Stimulated activated CD4-positive, alpha-beta T cell treated with anti-CD3 and anti-CD28 coated beads, Interleukin-4, amount 100 ng/mL, for 24 hours (primary cell): ENCODE data around the gene TSEN54.

Experiments
- DNase-seq: peaks from one replicate; pipeline ENCODE4 v3.0.0-alpha.2; 2020

Gene TSEN54

DNA sequence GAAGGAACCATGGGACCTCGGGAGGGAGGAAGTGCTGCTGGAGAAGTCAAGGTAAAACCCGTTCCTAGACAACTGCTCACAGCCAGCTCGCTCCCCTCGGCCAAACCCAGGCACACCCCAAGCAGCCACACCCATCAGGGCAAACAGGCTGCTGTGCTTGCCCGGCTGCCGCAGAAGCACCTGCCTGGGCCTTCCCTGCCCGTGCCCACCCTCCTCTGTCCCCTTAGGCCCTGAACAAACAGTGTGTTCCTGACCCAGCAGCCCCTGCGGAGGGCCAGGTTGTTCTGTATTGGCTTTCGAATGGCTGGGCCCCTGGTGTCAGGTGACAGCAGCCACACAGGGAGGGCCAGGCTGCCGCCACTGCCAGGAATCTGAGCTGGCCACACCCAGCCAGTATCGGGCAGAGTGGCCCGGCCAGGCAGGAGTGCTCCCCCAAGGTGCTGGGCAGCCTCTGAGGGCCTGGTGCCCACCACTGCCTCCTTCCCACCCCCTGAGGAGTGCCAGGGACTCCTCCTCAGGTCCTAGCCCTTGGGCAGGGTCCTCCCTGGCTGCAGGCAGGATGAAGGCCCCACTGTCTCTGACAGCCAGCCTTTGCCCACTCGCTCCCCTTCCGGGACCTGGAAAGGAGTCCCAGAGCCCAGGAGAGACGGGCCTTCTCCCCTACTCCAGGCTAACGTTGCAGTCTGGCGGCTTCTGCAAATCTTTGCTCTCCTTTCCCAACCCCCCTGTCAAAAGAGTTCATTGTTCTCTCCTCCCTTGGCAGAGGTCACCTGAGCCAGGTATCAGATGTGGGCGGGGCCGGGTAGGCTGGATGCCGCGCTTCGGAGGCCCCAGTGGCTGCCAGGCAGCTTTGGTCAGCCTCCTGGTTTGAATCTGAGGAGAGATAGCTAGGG, 33.2 kb downstream of the TSEN54 start:
- no peak for DNase-seq

DNA sequence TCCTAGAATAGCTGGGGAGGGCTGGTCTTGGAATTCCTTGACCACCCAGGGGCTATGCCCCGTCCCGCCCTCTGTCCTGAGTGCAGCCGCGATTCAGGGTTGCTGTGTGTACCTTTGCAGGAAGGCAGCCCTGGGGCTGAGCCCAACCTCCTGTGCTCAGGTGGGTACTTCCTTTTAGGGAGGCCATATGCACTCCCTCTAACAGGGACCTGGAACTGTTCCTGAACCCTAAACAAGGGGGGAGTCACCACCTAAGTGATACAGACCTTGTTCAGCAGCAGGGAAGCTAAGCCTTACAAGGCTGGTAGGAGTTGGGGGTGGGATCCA, 33.8 kb downstream of the TSEN54 start:
- DNase-seq: no peak

DNA sequence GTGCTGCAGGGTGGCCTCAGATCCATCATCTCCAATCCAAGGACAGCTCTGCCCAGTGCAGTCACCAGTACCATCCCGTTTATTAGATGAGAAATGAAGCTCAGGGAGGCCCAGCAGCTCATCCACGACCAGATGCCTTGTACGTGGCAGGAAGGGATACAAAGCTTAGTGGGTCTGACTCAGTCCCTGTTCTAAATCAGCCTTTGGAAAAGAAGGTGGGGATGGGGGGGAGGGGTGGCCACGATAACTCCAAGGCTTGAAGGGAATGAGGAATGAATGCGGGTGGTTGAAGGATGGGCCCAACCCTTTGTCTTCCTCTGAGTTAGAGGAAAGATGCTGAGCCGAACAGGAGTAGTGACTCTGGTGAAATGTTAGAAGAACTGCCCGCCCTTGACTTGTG, 34.9 kb downstream of the TSEN54 start:
- no peak for DNase-seq

DNA sequence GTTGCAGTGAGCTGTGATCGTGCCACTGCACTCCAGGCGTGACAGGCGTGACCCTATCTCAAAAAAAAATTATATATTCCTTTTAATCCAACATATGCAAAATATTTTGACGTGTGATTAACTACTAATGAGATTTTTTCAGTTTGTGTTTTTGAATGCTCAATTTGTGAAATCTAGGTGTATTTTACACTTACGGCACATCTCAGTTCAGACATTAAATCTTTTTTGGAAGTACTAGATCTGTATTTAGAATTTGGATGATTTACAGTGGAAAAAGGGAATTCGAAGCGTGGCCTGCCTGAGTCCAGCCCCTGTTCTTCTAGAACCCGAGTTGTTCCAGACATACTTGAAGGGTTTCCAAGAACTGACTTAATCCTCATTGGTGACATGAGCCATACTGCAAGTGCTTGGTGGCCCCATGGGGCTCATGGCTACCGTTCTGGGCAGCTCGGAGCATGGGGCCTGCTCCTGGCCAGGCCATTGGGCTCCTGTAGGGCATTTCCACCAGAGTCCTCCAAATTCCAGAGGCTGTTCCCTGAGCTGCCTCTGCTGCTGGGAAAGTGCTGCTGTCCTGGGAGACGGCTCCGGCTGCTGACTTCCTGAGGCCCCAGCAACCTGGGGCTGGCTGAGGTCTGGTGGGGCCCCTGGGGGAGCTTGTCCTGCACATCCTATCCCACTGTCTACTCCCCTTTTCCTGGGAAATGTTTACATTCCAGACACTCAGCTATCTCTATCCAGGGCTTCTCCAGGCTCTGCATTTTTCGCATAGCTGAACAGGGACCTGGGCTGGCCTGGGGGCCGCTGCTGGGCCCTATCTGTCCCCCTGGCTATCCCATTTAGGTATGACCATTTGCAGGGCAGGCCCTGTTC, 36.3 kb downstream of the TSEN54 start:
- no peak for DNase-seq

DNA sequence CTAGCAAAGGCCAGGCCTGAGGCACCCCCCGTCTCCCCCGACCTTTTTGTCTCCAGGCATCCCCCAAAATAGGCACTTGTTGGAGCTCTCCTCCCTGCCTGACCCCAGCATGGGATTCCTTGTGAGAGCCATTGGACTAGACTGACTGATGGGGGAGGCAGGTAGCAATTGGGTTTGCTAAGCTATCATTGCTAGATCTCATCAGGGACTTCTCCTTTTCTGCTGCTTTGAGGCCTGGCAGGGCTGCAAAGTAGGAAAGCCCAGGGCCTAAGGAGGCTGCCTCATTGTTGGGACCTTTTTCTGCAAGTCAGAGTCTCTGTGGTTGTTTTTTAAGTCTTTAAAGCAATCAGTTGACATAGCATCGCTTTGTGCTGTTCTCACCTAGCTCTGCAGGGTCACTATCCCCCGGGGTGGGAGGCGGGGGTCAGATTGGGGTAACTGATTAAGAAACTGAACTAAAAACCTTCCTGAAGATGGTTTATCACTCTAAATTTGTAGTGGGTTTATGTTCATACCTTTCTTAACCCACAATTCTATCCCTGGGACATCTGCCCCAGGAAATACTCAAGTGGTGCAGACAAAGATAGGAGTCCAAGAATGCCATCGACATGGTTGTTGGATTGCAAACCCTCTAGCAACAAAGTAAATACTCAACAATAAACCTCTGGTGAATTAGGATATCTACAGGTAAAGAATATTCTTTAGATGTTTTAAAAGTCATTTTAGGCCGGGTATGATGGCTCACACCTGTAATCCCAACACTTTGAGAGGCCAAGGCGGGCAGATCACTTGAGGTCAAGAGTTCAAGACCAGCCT, 37.2 kb downstream of the TSEN54 start:
- DNase-seq: no peak

DNA sequence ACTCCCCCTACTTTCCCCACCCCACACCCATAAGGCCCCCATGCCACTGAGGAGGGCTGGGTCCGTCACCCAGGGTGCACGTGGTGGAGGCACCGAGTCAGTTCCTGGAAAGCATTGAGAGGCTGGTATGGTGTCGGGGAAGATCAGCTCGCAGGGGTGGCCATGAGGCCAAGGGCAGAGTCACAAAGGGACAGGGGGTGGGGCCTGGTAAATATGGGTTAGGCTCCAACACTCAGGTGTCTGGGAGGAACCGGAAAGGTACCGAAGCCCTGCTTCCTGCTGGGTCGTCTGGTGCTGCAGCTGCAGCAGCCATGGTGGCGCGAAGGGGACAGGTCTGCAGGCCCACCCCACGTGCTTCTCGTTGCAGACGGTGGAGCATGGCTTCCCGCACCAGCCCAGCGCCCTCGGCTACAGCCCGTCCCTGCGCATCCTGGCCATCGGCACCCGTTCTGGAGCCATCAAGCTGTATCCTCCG, 39.4 kb downstream of the TSEN54 start:
- DNase-seq: no peak

DNA sequence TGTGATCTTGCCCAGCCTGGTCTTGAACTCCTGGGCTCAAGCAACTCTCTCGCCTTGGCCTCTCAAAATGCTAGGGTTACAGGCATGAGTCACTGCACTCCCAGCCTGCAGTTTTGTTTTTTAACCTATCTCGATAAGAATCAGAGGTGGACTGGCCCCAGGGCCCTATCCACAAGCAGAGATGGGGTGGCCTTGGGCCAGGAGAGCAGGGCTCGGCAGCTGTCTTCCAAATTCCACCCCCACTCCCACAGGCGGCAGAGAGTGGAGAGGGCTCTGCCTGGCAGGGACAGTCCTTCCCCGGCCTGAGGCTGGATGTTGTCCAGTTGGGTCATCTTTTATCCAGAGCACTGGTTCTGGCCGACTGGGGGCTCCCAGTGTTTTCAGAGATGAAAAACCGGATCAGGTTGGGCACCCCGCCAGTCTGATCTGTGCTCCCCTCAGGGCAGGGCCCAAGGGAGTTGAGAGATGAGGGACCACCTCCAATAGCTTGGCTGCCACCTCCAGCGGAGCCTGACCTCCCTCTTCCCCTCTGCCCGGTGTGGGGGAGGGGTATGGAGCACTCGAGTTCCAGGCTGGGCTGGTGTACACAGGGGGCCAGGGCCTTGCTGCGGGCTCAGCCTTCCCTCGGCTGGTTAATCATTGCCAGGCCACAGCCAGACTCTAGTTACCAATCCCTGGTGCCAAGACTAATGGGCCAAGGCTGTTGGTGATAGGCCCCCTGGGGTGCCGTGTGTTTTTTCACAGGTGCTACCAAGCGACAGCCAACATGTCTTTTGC, 40.9 kb downstream of the TSEN54 start:
- no peak for DNase-seq

DNA sequence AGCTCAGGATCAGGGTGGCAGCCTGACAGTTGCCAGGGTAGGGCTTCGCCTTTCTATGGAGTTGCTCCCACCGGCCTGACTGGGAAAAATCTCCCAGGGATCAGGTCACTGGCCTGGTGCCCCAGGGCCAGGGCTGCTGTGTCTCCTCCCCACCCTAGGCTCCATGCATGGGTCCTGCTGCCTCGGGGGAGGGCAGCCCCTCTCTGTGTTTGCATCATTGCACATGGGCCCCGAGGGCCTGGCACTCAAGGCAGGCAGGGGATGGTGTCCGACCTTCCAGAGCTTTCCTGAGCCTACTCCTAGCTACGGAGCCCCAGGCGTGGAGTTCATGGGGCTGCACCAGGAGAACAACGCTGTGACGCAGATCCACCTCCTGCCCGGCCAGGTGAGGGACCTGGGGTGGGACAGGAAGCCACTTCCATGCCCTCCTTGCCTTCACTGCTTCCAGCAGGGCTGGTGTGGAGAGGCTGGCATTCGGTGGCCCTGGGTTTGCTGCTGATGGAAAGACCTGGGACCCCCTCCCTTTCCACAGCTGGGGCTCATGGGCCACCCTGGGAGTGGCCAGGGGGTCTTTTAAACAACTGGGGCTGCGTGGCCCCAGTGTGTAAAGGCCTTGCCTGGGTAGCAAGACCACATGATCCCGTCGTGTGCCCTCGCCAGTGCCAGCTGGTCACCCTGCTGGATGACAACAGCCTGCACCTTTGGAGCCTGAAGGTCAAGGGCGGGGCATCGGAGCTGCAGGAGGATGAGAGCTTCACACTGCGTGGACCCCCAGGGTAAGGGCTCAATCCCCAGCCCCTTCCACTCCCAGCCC, 41.7 kb downstream of the TSEN54 start:
- DNase-seq: no peak

DNA sequence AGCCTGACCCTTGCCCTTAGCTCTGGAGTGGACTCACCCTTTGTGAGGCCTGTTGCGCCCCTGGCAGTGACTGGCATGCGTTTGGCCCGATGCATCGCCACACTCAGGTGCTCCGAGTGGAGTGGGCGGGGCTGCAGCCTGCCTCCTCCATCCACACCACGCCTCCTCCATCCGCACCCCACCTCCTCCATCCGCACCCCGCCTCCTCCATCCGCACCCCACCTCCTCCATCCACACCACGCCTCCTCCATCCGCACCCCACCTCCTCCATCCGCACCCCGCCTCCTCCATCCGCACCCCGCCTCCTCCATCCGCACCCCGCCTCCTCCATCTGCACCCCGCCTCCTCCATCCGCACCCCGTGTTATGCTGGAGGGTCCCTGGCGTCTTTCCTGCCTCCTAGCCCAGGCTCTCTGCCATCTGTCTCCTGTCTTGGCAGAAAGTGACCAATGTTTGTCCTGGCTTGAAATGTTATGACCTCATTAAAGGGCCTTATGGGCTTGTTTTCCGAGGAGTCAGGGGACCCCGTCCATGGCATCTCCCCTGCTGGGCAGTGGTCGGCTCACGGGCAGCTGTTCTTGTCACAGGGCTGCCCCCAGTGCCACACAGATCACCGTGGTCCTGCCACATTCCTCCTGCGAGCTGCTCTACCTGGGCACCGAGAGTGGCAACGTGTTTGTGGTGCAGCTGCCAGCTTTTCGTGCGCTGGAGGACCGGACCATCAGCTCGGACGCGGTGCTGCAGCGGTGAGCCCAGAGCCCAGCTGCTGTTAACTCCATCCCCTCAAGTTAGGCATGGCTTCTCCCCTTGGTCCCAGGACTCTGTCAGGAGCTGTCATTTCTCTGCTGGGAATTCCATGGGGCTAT, 42.6 kb downstream of the TSEN54 start:
- DNase-seq: no peak

DNA sequence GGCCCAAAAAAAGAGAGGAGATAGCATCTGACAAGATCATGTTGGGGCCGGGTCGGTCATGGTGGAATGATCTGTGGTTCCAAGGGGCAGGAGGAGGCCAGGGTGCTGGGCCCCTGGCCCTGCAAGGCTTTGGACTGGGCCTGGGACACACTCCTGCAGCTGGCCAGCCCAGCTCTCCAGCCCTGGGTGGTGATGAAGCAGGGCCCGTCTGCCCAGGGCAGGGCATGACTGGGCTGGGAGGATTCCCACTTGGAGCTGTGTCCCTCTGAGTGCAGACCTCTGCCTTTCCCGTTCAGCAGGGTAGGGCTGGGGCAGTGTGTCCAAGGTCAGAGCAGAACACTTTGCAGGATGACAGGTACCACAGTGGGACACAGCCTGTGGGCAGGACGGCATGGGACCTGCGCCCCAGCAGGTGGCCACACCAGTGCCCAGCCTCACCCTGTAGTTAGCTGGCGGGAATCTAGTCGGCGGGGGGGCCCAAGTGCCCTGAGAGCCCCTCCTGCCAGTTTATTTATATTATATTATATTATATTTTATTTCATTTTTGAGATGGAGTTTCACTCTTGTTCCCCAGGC, 43.7 kb downstream of the TSEN54 start:
- DNase-seq: no peak

DNA sequence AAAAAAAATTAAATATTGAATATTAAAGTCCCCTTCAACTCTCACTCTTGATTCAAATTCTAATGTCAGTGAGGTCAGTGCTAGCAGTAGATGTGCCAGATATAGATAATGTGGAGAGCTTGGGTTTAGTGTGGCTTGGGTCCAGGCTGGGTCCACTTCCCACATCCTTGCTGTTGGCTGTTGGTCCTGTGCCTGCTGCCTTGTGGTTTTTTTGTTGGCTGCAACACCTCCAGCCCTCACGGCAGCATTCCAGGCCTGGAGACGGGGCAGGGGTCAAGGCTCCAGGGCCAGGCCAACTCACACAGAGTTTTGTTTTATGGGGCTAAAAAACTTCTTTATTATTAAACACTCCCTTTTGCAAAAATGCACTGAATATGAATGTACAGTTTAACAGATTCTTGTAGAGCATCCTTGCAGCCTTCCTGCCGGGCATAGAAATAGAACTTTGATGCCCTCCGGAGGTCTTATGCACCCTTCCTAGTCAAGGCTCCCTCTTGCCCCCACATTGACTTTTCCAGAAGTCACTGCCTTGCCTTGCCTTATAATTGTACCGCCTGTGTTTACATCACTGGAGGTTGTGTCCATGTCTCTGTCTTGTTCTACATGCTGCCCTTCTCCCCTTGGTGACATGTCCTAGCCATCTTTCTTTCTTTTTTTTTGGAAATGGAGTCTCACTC, 45.7 kb downstream of the TSEN54 start:
- DNase-seq: no peak

DNA sequence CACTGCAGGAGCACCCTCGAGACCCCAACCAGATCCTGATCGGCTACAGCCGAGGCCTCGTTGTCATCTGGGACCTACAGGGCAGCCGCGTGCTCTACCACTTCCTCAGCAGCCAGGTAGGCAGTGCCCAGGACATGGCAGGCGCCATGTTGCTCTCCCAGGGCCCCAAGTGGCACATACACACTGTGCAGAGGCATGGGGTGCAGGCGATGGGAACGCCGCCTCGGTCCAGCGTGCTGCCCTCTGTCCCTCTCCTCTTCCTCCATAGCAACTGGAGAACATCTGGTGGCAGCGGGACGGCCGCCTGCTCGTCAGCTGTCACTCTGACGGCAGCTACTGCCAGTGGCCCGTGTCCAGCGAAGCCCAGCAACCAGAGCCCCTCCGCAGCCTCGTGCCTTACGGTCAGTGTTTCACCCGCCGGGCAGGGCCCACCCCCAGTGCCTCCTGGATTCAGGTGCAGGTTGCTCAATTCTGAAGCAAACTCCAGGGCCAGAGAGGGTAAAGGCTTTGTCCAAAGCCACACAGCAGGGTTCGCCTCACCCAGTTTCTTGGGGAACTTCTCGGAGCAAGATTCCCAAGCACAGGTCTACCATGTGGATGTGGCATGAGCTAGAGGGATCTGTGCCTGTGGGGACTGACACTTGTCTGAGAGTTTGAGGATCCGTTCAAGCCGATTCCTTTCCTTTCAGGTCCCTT, 46.9 kb downstream of the TSEN54 start:
- no peak for DNase-seq

DNA sequence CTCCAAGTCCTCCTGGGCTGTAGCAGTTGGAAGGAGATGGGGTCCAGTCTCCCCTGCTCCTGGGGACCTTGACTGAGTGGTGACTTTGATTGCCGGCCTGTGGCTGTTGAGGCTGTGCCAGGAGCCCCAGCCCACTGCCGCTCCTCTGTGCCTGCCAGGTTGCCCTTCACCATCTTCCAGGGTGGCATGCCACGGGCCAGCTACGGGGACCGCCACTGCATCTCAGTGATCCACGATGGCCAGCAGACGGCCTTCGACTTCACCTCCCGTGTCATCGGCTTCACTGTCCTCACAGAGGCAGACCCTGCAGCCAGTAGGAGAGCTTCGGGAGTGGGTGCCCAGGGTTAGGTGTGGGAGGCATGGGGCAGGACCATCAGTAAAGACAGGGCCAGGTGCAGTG, 47.9 kb downstream of the TSEN54 start:
- no peak for DNase-seq

DNA sequence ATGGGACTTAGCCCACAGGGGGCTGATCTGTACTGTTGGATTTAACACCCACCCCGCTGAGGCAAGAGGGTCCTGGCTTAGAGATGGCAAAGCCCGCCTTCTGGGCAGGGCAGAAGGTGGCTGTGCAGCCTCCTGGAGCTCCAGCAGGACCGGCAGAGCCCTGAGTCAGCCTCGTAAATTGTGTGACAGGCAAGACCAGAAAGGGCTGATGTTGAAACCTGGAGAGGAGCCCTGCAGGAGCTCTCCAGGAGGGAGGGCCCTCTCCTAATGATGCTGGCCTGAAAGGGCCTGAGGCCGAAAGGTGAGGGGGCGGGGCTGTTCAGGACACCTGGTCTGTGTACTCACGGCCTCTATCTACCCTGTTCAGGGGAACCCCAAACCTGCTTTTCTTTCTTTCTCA, 48.7 kb downstream of the TSEN54 start:
- DNase-seq: no peak

DNA sequence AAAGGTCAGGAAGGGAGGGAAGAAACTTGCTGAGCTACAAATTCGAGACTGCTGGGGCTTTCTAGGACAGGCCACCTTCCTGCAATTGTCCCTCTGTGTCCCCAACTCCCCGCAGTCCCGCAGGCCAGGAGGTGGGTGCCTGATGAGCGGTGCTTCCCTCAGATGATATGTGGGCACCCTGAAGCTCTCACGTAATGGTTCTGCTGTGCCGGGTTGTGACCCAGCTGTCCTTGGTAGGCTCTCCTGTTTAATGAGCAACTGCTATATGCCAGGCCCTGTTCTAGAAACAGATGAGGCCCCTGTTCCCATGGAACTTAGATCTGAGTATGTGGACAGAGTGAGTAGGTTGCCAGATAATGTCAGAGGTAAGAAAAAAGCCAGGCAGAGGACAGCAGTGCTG, 49.3 kb downstream of the TSEN54 start:
- DNase-seq: no peak

DNA sequence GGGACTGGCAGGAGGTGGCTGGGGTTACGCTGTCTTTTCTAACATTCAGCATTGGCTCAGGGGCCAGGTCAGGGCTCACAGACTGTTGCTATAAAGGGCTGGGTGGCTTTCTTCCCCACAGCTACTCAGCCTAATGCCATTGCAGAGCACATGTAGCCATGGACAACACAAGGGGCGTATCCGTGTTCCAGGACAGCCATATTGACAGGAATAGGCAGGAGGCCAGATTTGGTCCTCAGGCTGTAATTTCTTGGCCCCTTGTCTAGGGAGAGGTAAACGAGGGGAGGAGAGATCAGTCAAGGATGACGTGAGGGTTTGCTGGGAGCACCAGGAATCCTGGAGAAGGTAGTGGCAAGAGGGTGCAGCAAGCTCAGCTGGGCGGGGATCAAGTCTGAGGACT, 50.1 kb downstream of the TSEN54 start:
- DNase-seq: no peak

DNA sequence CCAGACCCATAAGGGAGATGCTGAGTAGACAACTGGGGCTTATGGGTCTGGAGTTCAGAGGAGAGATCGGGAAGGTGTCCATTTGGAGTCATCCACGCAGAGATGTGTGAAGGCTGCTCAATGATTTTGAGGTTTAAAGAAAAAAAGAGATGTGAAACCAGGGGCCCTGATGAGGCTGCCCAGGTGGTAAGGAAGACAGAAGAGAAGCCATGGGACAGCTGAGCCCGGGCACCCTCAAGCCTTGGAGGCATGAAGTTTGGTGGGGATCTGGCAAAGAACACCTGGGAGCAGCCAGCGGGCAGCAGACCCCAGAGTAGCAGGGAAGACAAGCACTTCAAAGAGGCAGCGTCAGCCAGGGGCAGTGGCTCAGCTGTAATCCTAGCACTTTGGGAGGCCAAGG, 50.5 kb downstream of the TSEN54 start:
- DNase-seq: no peak

DNA sequence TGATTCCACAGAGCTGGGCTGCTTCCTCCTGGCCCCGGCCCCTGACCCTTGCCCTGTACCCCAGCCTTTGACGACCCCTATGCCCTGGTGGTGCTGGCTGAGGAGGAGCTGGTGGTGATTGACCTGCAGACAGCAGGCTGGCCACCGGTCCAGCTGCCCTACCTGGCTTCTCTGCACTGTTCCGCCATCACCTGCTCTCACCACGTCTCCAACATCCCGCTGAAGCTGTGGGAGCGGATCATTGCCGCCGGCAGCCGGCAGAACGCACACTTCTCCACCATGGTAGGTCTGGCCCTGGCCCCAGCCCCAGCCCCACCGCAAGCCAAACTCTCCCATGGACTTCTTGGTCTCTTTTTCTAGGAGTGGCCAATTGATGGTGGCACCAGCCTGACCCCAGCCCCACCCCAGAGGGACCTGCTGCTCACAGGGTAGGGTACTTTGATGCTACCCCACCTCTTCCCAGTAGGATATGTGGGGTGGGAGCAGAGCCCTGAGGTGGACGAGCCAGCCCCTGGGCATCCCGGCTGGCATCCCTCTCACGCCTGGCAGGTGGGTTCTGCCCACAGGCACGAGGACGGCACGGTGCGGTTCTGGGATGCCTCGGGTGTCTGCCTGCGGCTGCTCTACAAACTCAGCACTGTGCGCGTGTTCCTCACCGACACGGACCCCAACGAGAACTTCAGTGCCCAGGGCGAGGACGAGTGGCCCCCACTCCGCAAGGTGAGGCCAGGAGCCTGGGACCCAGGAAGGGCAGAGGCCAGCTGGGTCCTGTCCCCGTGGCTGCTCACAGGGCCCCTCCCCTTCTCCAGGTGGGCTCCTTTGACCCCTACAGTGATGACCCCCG, 52.3 kb downstream of the TSEN54 start:
- no peak for DNase-seq
